C4-2B (cell line): ENCODE results near the gene KMT5B.
"Not testable (repeated sequence)": the region's sequence is repeated elsewhere in the genome, so short reads cannot be mapped to it uniquely, and the experiment has no call there.

Experiments used
- H3K27ac ChIP-seq: fragments of 450-650 bp; 2 replicates; pipeline ENCODE4 v1.5.1; 2017
- CTCF ChIP-seq: fragments of 450-650 bp; conservative IDR thresholded peaks from 2 replicates; pipeline ENCODE4 v1.5.1; 2017; ENCODE audit warnings: mild to moderate bottlenecking
- ZFX ChIP-seq: fragments of 450-650 bp; IDR thresholded peaks from 2 replicates; pipeline ENCODE4 v1.6.1; 2017

Gene KMT5B

GRCh38 chr11:68257477-68258362 is 44.6 kb upstream of the KMT5B start:
- H3K27ac ChIP-seq: no peak overlapping the region
- TF ChIP-seq CTCF (peak; percentile 93), ZFX (no peak)

GRCh38 chr11:68256331-68256741 is 43.2 kb upstream of the KMT5B start:
- no peak overlapping the region for H3K27ac ChIP-seq
- TF ChIP-seq CTCF (no peak), ZFX (no peak)

- no peak overlapping the region for H3K27ac ChIP-seq
- TF ChIP-seq CTCF (no peak), ZFX (no peak)
Observed at GRCh38 chr11:68255526-68255925, 42.4 kb upstream of the KMT5B start.

- no peak overlapping the region for H3K27ac ChIP-seq
- TF ChIP-seq ZFX (no peak), CTCF (no peak)
Observed at GRCh38 chr11:68254421-68254820, 41.3 kb upstream of the KMT5B start.

- no peak overlapping the region for H3K27ac ChIP-seq
- no peak for TF ChIP-seq ZFX
- TF ChIP-seq CTCF: no peak
Observed at GRCh38 chr11:68251765-68252164, 38.7 kb upstream of the KMT5B start.

GRCh38 chr11:68244912-68245311 is 31.8 kb upstream of the KMT5B start:
- H3K27ac ChIP-seq: not testable (repeated sequence)

GRCh38 chr11:68243847-68244246 is 30.8 kb upstream of the KMT5B start:
- H3K27ac ChIP-seq: not testable (repeated sequence)

- TF ChIP-seq CTCF (no peak), ZFX (no peak)
- no peak overlapping the region for H3K27ac ChIP-seq
Observed at GRCh38 chr11:68242616-68243015, 29.5 kb upstream of the KMT5B start.
